NCI-H2029 treated with DMSO at 0.1 percent for 48 hours (cell line): ENCODE results near the gene MAD2L1BP.
"Not testable (repeated sequence)": the region's sequence is repeated elsewhere in the genome, so short reads cannot be mapped to it uniquely, and the experiment has no call there.

Experiments used
- DNase-seq: peaks from one replicate; lab custom pipeline; 2025; lab: John Stamatoyannopoulos, UW

The MAD2L1BP gene

GRCh38 chr6:43635387-43636307 is at the start of gene MAD2L1BP:
Gene MAD2L1BP (plus strand): TSS chr6:43635840. CDS start chr6:43635876, 36 bp downstream.
- DNase-seq, result peak; percentile 47

GRCh38 chr6:43588194-43588593 is 47.4 kb upstream of the MAD2L1BP start:
- no peak for DNase-seq

GRCh38 chr6:43589564-43589963 is 46.1 kb upstream of the MAD2L1BP start:
- not testable (repeated sequence) for DNase-seq

GRCh38 chr6:43593938-43594337 is 41.7 kb upstream of the MAD2L1BP start:
- no peak for DNase-seq

DNA sequence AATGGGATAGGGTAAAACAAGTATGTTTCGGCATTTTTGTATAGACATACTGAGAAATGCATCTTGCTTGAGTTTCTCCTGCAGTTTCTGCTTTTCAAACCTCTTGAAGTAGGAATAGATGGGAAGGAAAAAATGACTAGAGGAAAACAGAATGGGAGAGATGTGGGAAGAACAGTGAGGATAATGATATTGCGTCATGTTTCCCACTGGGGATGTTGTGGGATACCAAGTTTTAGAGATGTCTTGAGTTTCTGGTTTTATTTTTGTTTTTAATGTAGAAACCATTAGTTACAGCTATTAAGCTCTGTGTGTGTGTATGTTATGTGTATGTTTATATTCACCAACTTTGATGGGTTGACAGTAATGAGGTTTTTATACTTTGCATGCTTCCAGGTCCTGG is 35.0 kb upstream of the MAD2L1BP start:
- DNase-seq, result no peak

- no peak for DNase-seq
Measured at GRCh38 chr6:43604174-43604573, 31.5 kb upstream of the MAD2L1BP start.

GRCh38 chr6:43606019-43606418 is 29.6 kb upstream of the MAD2L1BP start:
- no peak for DNase-seq

DNA sequence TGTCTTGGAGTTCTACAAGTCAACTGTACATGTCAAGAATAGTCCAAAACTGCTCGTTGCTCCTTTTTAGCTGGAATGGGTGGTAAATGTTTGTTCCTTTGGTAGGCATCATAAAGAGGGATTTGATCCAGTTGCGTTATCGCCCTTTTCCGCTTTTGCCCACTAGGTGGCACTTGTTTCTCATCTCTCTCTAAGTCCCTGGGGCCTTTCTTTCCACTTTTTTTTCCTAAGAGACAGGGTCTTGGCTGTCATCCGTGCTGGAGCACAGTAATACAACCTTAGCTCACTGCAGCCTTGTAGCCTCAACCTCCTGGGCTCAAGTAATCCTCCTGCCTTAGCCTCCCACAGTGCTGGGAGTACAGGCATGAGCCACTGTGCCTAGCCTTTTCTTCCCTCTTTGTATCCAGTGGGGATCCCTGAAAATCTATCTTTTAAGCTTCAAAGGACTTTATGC is 27.3 kb upstream of the MAD2L1BP start:
- DNase-seq, result peak; percentile 73

GRCh38 chr6:43608807-43609206 is 26.8 kb upstream of the MAD2L1BP start:
- DNase-seq, result no peak

GRCh38 chr6:43609402-43609801 is 26.2 kb upstream of the MAD2L1BP start:
- DNase-seq, result no peak

DNA sequence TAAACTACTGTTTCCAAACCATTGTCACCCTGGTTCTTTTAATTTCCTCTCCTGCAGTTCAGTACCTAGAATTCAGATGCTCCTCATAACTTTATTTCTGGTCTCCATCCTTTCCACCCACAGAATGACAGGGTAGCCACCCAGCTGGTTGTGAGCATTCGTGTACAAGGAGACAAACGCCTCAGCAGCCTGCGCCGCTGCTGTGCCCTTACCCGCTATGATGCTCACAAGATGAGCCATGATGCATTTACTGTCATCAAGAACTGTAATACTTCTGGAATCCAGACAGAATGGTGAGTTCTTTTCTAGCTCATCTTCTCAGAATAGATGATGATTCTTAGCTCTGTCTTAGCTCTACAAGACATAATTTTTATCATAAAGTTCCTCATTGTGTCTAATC is 25.2 kb upstream of the MAD2L1BP start:
- DNase-seq, result no peak

DNA sequence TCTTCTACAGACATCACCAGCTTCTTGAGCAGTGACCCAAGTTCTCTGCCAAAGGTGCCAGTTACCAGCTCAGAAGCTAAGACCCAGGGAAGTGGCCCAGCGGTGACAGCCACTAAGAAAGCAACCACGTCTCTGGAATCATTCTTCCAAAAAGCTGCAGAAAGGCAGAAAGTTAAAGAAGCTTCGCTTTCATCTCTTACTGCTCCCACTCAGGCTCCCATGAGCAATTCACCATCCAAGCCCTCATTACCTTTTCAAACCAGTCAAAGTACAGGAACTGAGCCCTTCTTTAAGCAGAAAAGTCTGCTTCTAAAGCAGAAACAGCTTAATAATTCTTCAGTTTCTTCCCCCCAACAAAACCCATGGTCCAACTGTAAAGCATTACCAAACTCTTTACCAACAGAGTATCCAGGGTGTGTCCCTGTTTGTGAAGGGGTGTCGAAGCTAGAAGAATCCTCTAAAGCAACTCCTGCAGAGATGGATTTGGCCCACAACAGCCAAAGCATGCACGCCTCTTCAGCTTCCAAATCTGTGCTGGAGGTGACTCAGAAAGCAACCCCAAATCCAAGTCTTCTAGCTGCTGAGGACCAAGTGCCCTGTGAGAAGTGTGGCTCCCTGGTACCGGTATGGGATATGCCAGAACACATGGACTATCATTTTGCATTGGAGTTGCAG is 21.8 kb upstream of the MAD2L1BP start:
- DNase-seq, result no peak

GRCh38 chr6:43614396-43614730 is 21.3 kb upstream of the MAD2L1BP start:
- DNase-seq, result no peak

DNA sequence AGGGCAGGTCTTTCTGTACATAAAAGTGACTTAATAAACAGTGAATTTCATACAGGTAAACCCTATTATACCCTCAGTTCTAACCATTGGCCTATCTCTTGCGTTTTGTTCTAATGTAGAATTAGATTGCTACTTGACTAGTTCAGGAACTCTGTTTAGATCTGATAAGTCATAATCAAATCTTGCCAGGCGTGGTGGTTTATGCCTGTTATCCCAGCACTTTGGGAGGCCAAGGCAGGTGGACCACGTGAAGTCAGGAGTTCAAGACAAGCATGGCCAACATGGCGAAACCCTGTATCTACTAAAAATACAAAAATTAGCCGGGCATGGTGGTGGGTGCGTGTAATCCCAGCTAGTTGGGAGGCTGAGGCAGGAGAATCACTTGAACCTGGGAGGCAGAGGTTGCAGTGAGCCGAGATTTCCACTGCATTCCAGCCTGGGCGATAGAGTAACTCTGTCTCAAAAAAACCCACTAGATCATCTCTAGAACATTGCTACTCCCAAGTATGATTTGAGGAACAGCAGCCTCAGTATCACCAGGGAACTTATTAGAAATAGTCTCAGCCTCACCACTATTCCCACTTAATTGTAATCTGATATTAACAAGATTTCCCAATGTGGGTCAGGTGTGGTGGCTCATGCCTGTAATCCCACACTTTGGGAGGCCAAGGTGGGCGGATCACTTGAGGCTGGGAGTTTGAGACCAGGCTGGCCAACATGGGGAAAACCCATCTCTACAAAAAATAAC is 18.7 kb upstream of the MAD2L1BP start:
- no peak for DNase-seq

- no peak for DNase-seq
Measured at GRCh38 chr6:43621078-43621835, 14.4 kb upstream of the MAD2L1BP start.

DNA sequence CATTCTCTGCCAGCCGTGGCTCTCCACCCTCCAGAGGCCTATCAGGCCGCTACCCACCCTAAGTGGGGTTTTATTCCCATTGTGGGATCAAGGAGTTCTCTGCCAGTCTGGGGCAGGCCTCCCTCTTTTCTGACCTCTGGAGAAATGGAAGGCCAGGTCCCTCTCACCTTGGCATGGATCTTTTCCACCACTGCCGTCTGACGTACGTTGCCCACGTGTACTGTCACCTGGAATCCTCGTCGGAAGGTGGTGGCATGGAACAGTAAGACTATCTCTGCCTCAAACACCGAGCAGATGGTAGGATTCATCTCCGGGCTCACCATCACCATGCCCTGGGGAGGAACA is 13.8 kb upstream of the MAD2L1BP start:
- DNase-seq, result no peak

- no peak for DNase-seq
Measured at GRCh38 chr6:43622541-43622940, 13.1 kb upstream of the MAD2L1BP start.

DNA sequence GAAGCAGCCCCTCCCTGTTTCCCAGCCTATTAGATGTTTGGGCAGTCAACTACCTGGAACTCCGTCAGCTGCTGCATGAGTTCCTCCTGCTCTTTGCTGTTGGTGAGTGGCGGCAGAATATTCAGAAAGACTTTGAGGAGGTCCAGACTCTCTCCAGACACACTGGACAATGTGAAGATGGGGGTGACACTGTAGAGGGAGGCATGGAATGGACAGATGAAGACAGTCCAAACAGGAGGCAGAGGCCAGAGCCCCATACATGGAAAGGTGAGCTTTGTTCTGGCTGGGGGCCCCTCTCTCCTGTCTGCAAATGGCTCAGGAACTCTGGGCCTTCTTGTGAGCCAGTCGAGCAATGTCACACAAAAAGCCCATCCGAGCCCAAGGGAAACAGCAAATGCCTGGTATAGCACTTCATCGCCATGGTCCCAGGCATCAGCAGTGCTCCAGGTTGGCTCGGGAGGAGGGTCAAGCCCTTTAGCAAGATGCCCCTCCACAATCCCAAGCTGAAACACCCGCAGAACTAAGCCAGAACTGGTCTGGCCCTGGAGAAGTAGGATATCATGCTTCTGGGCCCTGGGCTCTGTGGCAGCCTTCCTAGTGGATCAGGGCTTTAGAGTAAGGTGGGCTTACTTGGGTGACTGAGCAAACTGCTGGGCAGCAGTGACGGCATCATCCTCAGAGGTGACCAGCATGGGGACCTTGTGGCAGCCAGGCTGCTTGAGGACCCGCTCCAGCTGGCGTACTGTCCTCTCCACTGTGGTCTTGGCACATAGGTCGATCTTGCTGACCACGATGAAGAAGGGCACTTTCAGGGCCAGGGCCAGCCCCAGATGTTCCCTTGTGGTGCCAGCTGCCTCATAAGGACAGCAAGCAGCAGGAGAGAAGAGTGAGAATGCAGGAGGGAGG is 11.5 kb upstream of the MAD2L1BP start:
- no peak for DNase-seq

DNA sequence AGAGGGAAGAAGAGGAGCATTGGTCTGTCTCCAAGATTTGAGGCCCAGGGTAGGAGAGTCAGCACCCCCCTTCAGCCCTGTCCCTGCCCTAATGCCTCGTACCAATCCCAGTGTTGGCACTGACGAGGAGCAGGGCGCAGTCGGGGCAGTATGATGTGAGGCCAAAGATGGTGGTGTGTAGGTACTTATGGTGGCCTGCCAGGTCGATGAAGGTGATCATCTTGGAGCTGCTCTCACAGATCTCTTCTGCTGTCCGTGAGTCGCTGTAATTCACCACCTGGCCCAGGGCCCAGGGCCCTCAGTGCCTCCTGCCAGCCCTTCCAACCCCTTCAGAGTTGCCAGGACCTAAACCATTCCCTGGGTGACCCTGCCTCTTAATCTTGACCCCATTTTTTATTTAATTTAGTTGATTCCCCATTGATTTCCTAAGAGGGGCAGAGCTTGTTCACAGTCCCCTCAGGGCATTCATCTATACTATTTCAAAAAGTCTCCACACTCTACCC is 10.8 kb upstream of the MAD2L1BP start:
- no peak for DNase-seq

- DNase-seq, result no peak
Measured at GRCh38 chr6:43625393-43625992, 10.1 kb upstream of the MAD2L1BP start.
